HG02759 (cell line): Measurements from ENCODE around the gene CHCHD6.

Experiments used
- ATAC-seq: cut with Tn5 transposase; IDR thresholded peaks from one replicate; pipeline ENCODE4 v1.9.1; 2021; ENCODE audit warnings: mild to moderate bottlenecking, moderate library complexity; ENCODE audit not compliant: unreplicated experiment

Gene CHCHD6

GRCh38 chr3:126986001-126986400 lies 282.0 kb downstream of the CHCHD6 start:
- no peak for ATAC-seq

DNA sequence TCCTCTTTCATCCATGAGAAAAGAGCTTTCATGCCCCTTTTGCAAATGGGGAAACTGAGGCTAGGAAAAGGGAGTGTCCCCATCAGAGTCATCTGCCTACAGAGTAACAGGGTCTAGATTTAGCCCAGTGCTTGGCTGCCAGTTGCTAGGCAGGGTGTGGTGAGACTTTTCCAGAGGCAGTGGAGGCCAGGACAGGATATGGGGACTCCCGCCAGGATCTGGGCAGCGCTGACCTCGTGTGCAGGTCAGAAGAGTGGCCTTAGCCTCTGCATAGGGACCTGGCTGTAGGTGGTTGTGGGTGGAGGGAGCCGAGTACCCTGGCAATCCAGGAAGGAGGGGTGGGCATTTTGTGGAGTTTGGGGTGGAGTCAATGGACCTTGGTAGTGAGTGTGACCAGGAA lies 283.1 kb downstream of the CHCHD6 start:
- ATAC-seq: no peak

DNA sequence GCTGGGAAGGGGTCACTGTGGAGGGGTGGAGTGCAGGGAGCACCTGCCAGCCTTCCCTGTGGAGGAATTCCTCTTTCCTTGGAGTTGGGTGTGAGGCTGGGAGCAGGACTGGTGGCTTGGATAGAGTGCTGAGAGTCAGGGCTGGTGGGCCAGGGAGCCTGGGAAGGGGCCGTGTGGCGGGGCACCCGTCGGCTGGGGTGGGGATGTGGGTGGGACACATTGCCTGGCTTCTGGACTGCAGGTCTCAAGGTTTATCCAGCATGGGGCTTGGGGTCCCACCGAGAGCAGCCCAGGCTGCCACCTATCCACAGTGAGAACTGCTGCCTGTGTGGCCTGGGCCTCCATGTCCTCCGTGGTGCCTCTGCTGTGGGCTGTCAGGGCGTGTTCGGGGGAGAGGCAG lies 283.6 kb downstream of the CHCHD6 start:
- no peak for ATAC-seq

- ATAC-seq: no peak
Observed at GRCh38 chr3:126988451-126989021, 284.5 kb downstream of the CHCHD6 start.

DNA sequence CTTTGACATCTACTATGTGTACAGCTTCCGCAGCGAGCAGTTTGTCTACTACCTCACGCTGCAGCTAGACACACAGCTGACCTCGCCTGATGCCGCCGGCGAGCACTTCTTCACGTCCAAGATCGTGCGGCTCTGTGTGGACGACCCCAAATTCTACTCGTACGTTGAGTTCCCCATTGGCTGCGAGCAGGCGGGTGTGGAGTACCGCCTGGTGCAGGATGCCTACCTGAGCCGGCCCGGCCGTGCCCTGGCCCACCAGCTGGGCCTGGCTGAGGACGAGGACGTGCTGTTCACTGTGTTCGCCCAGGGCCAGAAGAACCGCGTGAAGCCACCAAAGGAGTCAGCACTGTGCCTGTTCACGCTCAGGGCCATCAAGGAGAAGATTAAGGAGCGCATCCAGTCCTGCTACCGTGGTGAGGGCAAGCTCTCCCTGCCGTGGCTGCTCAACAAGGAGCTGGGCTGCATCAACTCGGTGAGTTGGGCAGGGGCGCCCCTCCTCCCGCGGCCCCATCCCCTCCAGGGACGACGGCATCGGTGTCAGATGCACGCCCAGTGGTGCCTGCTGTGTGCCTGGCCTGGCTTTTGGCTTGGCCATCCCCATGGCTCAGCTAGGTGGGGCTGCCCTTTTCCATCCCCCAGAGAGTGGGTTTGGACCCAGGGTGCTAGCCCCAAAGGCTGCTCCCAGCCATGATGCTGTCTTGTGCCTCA lies 285.4 kb downstream of the CHCHD6 start:
- no peak for ATAC-seq

DNA sequence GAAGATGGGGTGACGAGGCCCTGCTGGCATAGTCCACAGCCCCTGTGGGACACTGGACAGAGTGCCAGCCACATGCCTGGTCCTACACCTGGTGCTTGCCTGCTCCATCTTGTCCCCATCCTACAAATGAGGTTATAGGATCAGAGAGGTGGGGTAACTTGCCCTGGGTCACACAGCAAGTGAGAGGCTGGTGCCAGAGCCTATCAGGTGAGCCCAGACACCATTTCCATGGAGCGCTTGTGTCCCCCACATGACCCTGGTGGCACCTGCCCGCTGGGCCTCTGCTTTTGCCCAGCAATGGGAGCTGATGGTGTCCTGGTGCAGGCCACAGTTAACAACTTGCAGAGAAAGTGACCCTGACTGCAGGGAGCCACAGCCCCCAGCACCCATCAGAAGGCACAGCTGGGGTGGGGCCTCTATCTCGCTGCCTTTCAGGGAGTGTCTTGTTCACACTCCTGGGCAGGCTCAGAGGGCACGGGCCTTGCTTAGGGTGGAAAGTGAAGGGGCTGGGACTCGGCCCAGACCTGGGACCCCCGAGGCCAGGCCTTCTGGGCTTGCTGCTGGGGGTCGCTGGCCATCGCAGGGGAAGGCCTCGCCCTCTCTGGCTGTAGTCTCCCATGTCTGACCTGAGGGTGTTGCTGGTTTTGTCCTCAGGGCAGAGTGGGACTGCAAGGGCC lies 286.1 kb downstream of the CHCHD6 start:
- ATAC-seq: no peak

- no peak for ATAC-seq
Observed at GRCh38 chr3:126990890-126991289, 286.9 kb downstream of the CHCHD6 start.

DNA sequence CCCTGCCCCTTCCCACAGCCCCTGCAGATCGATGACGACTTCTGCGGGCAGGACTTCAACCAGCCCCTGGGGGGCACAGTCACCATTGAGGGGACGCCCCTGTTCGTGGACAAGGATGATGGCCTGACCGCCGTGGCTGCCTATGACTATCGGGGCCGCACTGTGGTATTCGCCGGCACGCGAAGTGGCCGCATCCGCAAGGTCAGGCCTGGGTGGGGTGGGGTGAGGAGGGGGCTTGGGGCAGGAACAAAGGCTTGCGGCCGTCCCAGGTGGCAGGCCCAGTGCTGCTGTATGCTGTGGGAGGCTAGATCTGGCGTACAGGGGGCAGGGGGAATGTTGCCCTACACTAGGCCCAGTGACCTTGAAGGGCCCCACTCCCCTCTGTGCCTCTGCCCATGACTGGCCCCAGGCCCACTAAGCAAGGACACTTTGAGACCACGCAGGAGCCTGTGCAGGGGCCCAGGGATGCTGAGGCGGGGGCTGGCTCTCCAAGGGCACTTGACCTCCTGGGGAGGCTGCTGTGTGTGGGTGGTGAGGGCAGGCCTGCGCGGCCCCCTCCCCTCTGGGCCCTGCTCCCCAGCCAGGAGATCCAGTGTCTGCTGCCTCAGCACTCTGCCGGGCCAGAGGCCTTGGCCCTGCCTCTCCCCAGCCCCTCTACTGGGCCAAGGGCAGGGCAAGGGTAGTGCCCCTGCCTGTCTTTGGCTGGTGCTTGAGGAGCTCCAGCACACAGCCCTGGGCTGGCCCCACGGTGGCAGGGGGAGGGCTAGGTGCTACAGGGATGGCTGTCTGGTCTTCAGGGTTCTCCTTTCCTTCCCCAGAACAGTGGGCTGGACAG lies 287.5 kb downstream of the CHCHD6 start:
- ATAC-seq: no peak

- ATAC-seq: no peak
Observed at GRCh38 chr3:126992216-126992615, 288.2 kb downstream of the CHCHD6 start.

GRCh38 chr3:126992776-126993175 lies 288.7 kb downstream of the CHCHD6 start:
- ATAC-seq: no peak

DNA sequence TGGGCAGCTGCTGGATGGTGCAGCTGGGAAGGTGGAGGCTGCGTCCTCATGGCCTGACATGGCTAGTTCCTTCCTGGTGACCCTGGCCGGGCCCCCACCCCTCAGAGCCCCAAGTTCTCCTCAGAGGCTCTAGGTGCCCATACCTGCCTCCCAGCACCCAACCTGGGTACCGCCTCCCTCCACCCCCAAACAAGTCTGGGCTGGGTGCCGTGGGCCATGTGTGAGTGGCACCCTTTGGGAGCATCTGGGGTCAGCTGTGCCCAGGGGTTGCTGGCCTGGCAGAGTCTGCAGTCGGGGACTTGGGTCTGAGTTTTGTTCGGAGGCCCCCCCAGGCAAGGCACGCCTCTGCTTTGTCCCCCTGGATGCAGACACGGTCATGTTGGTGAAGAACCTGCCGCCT lies 289.4 kb downstream of the CHCHD6 start:
- ATAC-seq: no peak

DNA sequence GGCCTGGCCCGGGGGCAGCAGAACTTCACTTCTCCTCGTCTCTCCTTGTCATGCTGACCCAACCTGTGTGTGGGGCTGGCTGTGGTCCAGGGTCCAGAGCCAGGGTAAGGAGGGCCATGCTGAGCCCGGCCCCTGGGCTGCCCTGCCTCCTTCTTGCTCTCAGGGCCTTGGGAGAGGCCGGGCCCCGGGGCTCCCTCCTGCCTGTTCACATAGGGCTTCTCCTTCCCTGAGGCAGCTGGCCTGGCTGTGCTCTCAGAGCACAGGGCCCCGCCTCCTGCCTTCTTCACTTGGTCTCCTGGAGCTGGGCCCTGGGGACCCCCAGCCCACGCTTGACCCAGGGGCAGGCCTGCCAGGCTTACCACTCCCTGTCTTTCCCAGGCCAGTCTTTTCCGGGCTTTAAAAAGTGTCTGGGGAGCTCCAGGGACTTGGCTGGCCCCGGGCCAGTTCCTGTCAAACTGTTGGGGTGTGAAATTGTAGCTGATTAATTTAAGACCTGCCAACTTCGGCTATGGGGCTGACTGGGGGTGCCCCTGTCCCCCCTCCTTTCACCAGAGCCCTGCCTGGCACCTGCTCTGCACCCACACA lies 290.7 kb downstream of the CHCHD6 start:
- ATAC-seq: no peak

DNA sequence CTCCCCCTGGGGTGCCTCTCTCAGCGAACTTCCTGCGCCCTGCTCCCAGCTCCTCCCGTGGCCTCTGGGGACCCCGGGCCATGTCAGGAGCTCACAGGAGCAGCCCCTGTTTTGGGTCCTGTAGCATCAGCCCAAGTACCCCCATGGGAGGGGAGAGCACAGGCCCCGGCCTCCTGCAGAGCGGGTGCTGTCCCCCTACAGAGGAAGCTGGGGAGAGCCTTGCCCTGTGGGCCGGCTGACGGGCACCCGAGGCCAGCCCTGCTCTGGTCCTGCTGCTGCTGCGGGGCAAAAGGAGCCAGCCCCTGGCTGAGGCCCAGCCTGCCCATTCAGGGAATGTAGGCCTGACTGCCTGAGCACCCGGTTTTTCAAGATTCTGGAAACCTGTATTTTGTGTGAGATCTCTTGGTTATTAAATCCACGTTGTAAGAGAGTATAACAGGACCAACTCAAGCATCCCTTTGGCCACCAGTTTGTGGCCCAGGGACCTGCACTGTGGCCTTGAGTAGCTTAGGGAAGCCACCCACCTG lies 291.3 kb downstream of the CHCHD6 start:
- ATAC-seq: no peak

DNA sequence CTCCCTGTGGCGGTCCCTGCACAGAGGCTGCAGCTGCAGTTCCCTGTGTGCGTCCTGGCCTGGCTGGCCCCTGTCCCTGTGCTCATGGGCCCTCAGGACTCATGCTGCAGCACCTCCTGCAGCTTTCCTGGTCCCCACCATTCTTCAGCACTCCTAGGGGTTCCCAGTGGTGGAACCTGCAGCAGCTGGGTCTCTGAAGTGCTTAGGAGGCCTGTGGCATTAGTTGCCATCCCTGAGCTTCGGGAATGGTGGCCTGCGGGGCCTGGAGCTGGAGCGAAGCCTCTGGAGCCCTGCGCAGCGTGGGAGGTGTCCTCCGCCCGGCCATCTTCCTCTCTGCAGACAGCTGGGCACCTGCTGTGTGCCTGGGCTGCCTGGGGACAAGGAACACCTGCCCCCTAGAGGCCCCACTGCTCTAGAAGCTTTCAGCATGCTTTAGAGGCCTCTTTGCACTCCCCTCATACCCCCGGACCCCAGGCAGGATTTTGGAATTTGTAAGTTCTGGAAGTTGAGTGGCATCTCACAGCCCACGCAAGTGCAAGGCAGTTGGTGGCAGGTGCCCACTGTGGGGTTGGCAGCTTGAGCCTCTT lies 292.0 kb downstream of the CHCHD6 start:
- no peak for ATAC-seq

DNA sequence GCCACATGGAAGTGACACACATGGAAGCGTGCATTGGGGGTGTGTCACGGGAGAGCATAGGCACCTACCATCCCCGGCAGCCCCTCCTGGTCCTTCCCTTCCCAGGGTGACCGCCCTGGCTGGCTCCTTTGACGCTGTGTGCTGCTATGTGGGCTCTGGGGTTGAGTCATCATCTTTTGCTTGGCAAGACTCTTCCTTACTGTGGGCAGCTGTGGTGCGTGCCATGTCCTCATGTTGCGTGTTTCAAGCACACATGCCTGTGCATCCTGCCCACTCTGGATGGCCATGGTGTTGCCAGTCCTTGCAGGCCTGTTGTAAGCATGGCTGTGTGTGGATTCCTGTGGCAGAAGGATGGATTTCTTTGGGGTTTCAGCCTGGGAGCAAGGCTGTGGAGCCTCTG lies 292.9 kb downstream of the CHCHD6 start:
- no peak for ATAC-seq

DNA sequence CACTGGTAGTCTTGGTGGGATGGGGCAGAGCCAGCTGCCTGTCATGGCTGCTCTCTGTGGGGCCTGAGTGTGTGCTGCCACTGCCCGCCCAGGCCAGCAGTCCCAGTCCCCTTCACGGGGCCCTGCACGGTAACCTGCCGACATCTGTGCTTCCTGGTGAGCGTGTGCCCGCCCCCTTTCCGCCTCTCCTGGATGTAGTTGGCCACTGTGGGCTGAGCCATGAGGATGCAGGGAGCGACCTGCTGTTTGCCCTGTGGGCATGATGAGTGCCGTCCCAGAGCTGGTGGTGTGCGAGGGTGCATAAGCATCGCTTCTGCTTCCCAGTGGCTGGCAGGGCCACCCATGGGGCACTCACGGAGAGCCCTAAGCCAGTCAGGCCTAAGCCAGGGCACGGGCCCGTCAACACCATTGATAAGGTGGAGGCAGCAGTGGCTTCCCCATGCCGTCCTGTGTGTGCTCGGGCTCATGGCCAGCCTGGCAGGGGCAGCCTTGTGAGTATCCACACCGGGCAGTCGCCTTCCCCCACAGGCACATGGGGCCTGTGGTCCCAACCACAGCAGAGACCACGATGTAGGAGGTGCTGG lies 293.5 kb downstream of the CHCHD6 start:
- no peak for ATAC-seq

- ATAC-seq: no peak
Observed at GRCh38 chr3:126998320-126998719, 294.3 kb downstream of the CHCHD6 start.

GRCh38 chr3:126998728-126999127 lies 294.7 kb downstream of the CHCHD6 start:
- ATAC-seq: no peak

GRCh38 chr3:126999383-126999782 lies 295.3 kb downstream of the CHCHD6 start:
- ATAC-seq: no peak

DNA sequence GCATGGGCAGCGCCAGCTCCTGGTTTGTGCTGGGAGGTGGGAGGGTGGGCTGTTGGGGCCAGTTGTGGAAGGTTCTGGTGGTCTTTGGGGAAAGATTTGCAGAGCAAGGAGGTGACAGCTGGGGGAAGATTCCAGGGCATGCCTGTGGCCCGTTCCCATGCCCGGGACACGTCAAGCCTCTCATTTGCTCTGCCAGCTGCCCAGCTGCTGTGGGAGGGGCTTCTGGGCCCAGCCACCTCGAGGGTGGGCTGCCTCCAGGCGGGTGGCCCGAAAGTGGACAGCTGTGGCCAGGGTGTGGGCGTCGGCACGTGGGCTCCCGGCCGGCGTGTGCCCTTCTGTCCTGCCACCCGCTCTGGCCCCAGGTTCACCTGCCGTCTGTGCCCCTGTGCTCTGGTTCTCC lies 296.1 kb downstream of the CHCHD6 start:
- ATAC-seq: no peak
